Muscle of arm (tissue), 14 donors: ENCODE data around the gene ME2. TPM values are rescaled to one million over a fixed set of nuclear protein-coding genes. Genes with fewer than 3 reads are reported as not detected.
"Not testable (repeated sequence)": the region's sequence is repeated elsewhere in the genome, so short reads cannot be mapped to it uniquely, and the experiment has no call there.

Experiments
- DNase-seq: peaks from one replicate; pipeline ENCODE4 v3.0.0-alpha.2; 2013
- long read RNA-seq, 11 donors: transcript quantifications; one replicate each; lab custom pipeline, GENCODE V29; 2026
- polyA plus RNA-seq, 12 donors: library from polyadenylated mRNA; unstranded; fragments of 120-200 nt; gene quantifications; one replicate each; pipeline ENCODE4 v1.2.1, GENCODE V29; 2013; ENCODE audit not compliant: insufficient read length in 12 of 12

The ME2 gene
- polyA plus RNA-seq, result 10 to 100 TPM in 11 of 12 donors, not detected in 1; 20.8 to 36.5 (median 32.4) TPM
- long read RNA-seq, donor 1, full-length matches to known transcripts, result 10 of 10 reads
- long read RNA-seq, donor 1, partial matches to known transcripts, result 0 of 10 reads
- long read RNA-seq, donor 1, other reads (novel, unspliced or antisense), result 0 of 10 reads
- long read RNA-seq, donor 2, full-length matches to known transcripts, result 7 of 7 reads
- long read RNA-seq, donor 2, partial matches to known transcripts, result 0 of 7 reads
- long read RNA-seq, donor 2, other reads (novel, unspliced or antisense), result 0 of 7 reads
- long read RNA-seq, donor 3, full-length matches to known transcripts, result 1 of 1 reads
- long read RNA-seq, donor 3, partial matches to known transcripts, result 0 of 1 reads
- long read RNA-seq, donor 3, other reads (novel, unspliced or antisense), result 0 of 1 reads
- long read RNA-seq, donor 4, full-length matches to known transcripts, result 3 of 3 reads
- long read RNA-seq, donor 4, partial matches to known transcripts, result 0 of 3 reads
- long read RNA-seq, donor 4, other reads (novel, unspliced or antisense), result 0 of 3 reads
- long read RNA-seq, donor 5, full-length matches to known transcripts, result 5 of 5 reads
- long read RNA-seq, donor 5, partial matches to known transcripts, result 0 of 5 reads
- long read RNA-seq, donor 5, other reads (novel, unspliced or antisense), result 0 of 5 reads
- long read RNA-seq, donor 6, full-length matches to known transcripts, result 4 of 4 reads
- long read RNA-seq, donor 6, partial matches to known transcripts, result 0 of 4 reads
- long read RNA-seq, donor 6, other reads (novel, unspliced or antisense), result 0 of 4 reads
- long read RNA-seq, donor 7, full-length matches to known transcripts, result 3 of 3 reads
- long read RNA-seq, donor 7, partial matches to known transcripts, result 0 of 3 reads
- long read RNA-seq, donor 7, other reads (novel, unspliced or antisense), result 0 of 3 reads
- long read RNA-seq, donor 8, full-length matches to known transcripts, result 11 of 11 reads
- long read RNA-seq, donor 8, partial matches to known transcripts, result 0 of 11 reads
- long read RNA-seq, donor 8, other reads (novel, unspliced or antisense), result 0 of 11 reads
- long read RNA-seq, donor 9, full-length matches to known transcripts, result 4 of 4 reads
- long read RNA-seq, donor 9, partial matches to known transcripts, result 0 of 4 reads
- long read RNA-seq, donor 9, other reads (novel, unspliced or antisense), result 0 of 4 reads
- long read RNA-seq, donor 10, full-length matches to known transcripts, result 4 of 4 reads
- long read RNA-seq, donor 10, partial matches to known transcripts, result 0 of 4 reads
- long read RNA-seq, donor 10, other reads (novel, unspliced or antisense), result 0 of 4 reads
- long read RNA-seq, donor 11, full-length matches to known transcripts, result 9 of 9 reads
- long read RNA-seq, donor 11, partial matches to known transcripts, result 0 of 9 reads
- long read RNA-seq, donor 11, other reads (novel, unspliced or antisense), result 0 of 9 reads

GRCh38 chr18:50878345-50879301 lies at the start of gene ME2:
ME2 (plus strand) TSS chr18:50879118; CDS start chr18:50895821, 16,703 bp downstream.
- DNase-seq, result peak; percentile 94

- DNase-seq, result no peak
Observed at GRCh38 chr18:50829644-50830043, 49.3 kb upstream of the ME2 start.

- DNase-seq, result no peak
Observed at GRCh38 chr18:50830544-50830943, 48.4 kb upstream of the ME2 start.

GRCh38 chr18:50832754-50833153 lies 46.2 kb upstream of the ME2 start:
- no peak for DNase-seq

- DNase-seq, result not testable (repeated sequence)
Observed at GRCh38 chr18:50833496-50833895, 45.4 kb upstream of the ME2 start.

GRCh38 chr18:50836521-50836957 lies 42.4 kb upstream of the ME2 start:
- DNase-seq, result no peak

GRCh38 chr18:50839341-50839740 lies 39.6 kb upstream of the ME2 start:
- DNase-seq, result no peak

GRCh38 chr18:50839996-50840395 lies 38.9 kb upstream of the ME2 start:
- no peak for DNase-seq

- no peak for DNase-seq
Observed at GRCh38 chr18:50842846-50843245, 36.1 kb upstream of the ME2 start.

GRCh38 chr18:50844554-50844953 lies 34.4 kb upstream of the ME2 start:
- DNase-seq, result no peak

- DNase-seq, result no peak
Observed at GRCh38 chr18:50844960-50845359, 34.0 kb upstream of the ME2 start.

- no peak for DNase-seq
Observed at GRCh38 chr18:50847192-50847591, 31.7 kb upstream of the ME2 start.

- DNase-seq, result no peak
Observed at GRCh38 chr18:50848061-50848551, 30.8 kb upstream of the ME2 start.

GRCh38 chr18:50848991-50849390 lies 29.9 kb upstream of the ME2 start:
- no peak for DNase-seq

- DNase-seq, result no peak
Observed at GRCh38 chr18:50849419-50849821, 29.5 kb upstream of the ME2 start.

- no peak for DNase-seq
Observed at GRCh38 chr18:50850307-50851065, 28.4 kb upstream of the ME2 start.

- DNase-seq, result no peak
Observed at GRCh38 chr18:50853863-50854271, 25.1 kb upstream of the ME2 start.

- no peak for DNase-seq
Observed at GRCh38 chr18:50855976-50856757, 22.8 kb upstream of the ME2 start.
